ENCODE results near the gene GTSF1L. TPM values are rescaled to one million over a fixed set of nuclear protein-coding genes. Genes with fewer than 3 reads are reported as not detected.

The GTSF1L gene
- total RNA-seq, result not detected in 2 replicates

DNA sequence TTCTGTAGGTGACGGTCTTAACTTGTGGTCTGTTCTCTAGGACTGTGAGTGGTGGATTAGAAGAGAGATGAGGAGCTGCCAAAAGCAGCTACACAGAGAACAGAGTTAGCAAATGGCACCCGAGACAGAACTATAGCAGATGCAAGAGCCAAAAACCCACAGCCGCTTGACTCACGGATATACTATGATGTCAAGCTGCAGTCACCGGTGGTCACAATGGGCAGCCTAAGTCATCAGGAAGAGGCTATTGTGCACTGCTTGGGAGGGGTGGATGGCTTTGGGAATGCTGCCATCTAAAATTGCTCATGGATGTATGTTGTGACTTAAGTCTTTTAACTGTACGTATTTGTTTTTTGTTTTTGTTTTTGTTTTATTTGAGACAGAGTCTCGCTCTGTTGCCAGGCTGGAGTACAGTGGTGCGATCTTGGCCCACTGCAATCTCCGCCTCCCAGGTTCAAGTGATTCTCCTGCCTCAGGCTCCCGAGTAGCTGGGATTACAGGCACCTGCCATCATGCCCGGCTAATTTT lies at the start of gene GTSF1L:
Gene GTSF1L, minus strand, starts transcription at position 192 of the 528 bp plus-strand sequence. CDS start 308 bp downstream, outside the sequence.

Other genes with a start within 250 kb of the GTSF1L start
- 2.4 and 4.5 TPM in 2 replicates for gene L3MBTL1, start 219.3 kb downstream of the GTSF1L start, total RNA-seq
- not detected in 2 replicates for gene SGK2, start 168.0 kb downstream of the GTSF1L start, total RNA-seq
- 26.1 and 28.1 TPM in 2 replicates for gene IFT52, start 136.1 kb downstream of the GTSF1L start, total RNA-seq
- 44.2 and 54.1 TPM in 2 replicates for gene MYBL2, start 59.9 kb downstream of the GTSF1L start, total RNA-seq
- gene TOX2, start 187.8 kb upstream of the GTSF1L start, total RNA-seq, result 50.5 and 52.8 TPM in 2 replicates